HepG2 (cell line): ENCODE results near the gene CSDE1. TPM values are rescaled to one million over a fixed set of nuclear protein-coding genes. Genes with fewer than 3 reads are reported as not detected.

Experiments
- ASH2L ChIP-seq: fragments of 300-600, 200-600 bp; sonication (generic); IDR thresholded peaks from 2 replicates; pipeline ENCODE4 v1.7.0; 2017; ENCODE audit warnings: low read depth, mild to moderate bottlenecking, moderate library complexity, mixed read lengths, low read length; ENCODE audit not compliant: insufficient read length
- IKZF1 ChIP-seq: fragments of 450-650 bp; IDR thresholded peaks from 2 replicates; pipeline ENCODE4 v1.7.1; 2016
- MEIS2 ChIP-seq: sonication (generic); formaldehyde crosslinking; IDR thresholded peaks from 2 replicates; pipeline ENCODE4 v1.9.0; 2021; ENCODE audit warnings: mild to moderate bottlenecking, missing genetic modification reagents
- SIN3A ChIP-seq: IDR thresholded peaks from 2 replicates; pipeline ENCODE4 v1.6.1; 2011; ENCODE audit warnings: low read depth, mild to moderate bottlenecking, control low read depth, low read length, borderline replicate concordance
- THAP11 ChIP-seq: IDR thresholded peaks from 2 replicates; pipeline ENCODE4 v1.6.1; 2016; ENCODE audit warnings: missing biosample characterization, missing genetic modification reagents
- ZBED4 ChIP-seq: sonication (generic); formaldehyde crosslinking; IDR thresholded peaks from 2 replicates; pipeline ENCODE4 v1.4.0; 2020; ENCODE audit warnings: missing genetic modification reagents, borderline replicate concordance
- ZEB1 ChIP-seq: IDR thresholded peaks from 2 replicates; pipeline ENCODE4 v1.6.1; 2012; ENCODE audit warnings: mild to moderate bottlenecking, low read depth, inconsistent platforms; ENCODE audit not compliant: insufficient replicate concordance
- ZFP36L1 ChIP-seq: sonication (generic); formaldehyde crosslinking; IDR thresholded peaks from 2 replicates; pipeline ENCODE4 v1.8.0; 2022; ENCODE audit warnings: mild to moderate bottlenecking, missing genetic modification reagents, moderate library complexity
- ZNF24 ChIP-seq: fragments of 450-650 bp; IDR thresholded peaks from 2 replicates; pipeline ENCODE4 v1.6.1; 2017; ENCODE audit warnings: antibody characterized with exemption, mild to moderate bottlenecking
- ZNF274 ChIP-seq: sonication (generic); formaldehyde crosslinking; IDR thresholded peaks from 2 replicates; pipeline ENCODE4 v1.5.1; 2020; ENCODE audit warnings: mild to moderate bottlenecking, missing genetic modification reagents
- ZNF563 ChIP-seq: sonication (generic); formaldehyde crosslinking; IDR thresholded peaks from 2 replicates; pipeline ENCODE4 v1.8.0; 2022; ENCODE audit warnings: mild to moderate bottlenecking, moderate library complexity, missing genetic modification reagents
- ZNF772 ChIP-seq: sonication (generic); formaldehyde crosslinking; IDR thresholded peaks from 2 replicates; pipeline ENCODE4 v1.5.0; 2020; ENCODE audit warnings: mild to moderate bottlenecking, missing genetic modification reagents
- polyA plus RNA-seq, 8 experiments: library from polyadenylated mRNA; depleted of rRNA in 3 of 8; stranded (reverse) in 7 of 8; unstranded in 1 of 8; fragments of >200 nt; fragmentation: Illumina TruSeq in 4 of 8; extraction: Trizol in 4 of 8; gene quantifications; 2 replicates each; pipeline versions ENCODE4 v1.2.1 to v1.2.3, GENCODE V29; 2011 to 2016; ENCODE audit warnings: low read depth in 4 of 8, missing spikeins in 1 of 8, mixed read lengths in 1 of 8; ENCODE audit not compliant: insufficient read depth in 1 of 8
- total RNA-seq, 5 experiments: library from RNA; depleted of rRNA; stranded (reverse); fragments of >200 nt; fragmentation: Illumina TruSeq; extraction: Trizol; gene quantifications; 2 replicates each; pipeline ENCODE4 v1.2.3, GENCODE V29; 2016; ENCODE audit warnings: low read depth in 1 of 5
- TF ChIP-seq, protein P1 (sequence below): sonication (generic); formaldehyde crosslinking; IDR thresholded peaks from 2 replicates; pipeline ENCODE4 v1.5.1; 2020; ENCODE audit warnings: mild to moderate bottlenecking, missing genetic modification reagents, moderate library complexity
- TF ChIP-seq, protein P2 (sequence below): sonication (generic); formaldehyde crosslinking; IDR thresholded peaks from 2 replicates; pipeline ENCODE4 v1.5.1; 2020; ENCODE audit warnings: mild to moderate bottlenecking, missing genetic modification reagents
- TF ChIP-seq, protein P3 (sequence below): IDR thresholded peaks from 2 replicates; pipeline ENCODE4 v1.6.1; 2016; ENCODE audit warnings: low read depth

Gene CSDE1
- total and polyA plus RNA-seq, 2 of the 13 experiments (the other 11 are each of a cell fraction or from before 2014, with no cell fraction given), result 150 to 313 TPM

GRCh38 chr1:114757455-114758255 lies at the start of gene CSDE1 (continued):
- TF ChIP-seq, protein P1, sequence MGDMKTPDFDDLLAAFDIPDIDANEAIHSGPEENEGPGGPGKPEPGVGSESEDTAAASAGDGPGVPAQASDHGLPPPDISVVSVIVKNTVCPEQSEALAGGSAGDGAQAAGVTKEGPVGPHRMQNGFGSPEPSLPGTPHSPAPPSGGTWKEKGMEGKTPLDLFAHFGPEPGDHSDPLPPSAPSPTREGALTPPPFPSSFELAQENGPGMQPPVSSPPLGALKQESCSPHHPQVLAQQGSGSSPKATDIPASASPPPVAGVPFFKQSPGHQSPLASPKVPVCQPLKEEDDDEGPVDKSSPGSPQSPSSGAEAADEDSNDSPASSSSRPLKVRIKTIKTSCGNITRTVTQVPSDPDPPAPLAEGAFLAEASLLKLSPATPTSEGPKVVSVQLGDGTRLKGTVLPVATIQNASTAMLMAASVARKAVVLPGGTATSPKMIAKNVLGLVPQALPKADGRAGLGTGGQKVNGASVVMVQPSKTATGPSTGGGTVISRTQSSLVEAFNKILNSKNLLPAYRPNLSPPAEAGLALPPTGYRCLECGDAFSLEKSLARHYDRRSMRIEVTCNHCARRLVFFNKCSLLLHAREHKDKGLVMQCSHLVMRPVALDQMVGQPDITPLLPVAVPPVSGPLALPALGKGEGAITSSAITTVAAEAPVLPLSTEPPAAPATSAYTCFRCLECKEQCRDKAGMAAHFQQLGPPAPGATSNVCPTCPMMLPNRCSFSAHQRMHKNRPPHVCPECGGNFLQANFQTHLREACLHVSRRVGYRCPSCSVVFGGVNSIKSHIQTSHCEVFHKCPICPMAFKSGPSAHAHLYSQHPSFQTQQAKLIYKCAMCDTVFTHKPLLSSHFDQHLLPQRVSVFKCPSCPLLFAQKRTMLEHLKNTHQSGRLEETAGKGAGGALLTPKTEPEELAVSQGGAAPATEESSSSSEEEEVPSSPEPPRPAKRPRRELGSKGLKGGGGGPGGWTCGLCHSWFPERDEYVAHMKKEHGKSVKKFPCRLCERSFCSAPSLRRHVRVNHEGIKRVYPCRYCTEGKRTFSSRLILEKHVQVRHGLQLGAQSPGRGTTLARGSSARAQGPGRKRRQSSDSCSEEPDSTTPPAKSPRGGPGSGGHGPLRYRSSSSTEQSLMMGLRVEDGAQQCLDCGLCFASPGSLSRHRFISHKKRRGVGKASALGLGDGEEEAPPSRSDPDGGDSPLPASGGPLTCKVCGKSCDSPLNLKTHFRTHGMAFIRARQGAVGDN (CRISPR knock-in tag), result peak; percentile 83
- no peak for TF ChIP-seq ZNF24
- TF ChIP-seq THAP11 (CRISPR knock-in tag), result peak; percentile 96
- TF ChIP-seq ZNF563 (CRISPR knock-in tag), result 0 out of 2 replicates have a peak, but pooled peaks have one; percentile 64
- TF ChIP-seq, protein P2, sequence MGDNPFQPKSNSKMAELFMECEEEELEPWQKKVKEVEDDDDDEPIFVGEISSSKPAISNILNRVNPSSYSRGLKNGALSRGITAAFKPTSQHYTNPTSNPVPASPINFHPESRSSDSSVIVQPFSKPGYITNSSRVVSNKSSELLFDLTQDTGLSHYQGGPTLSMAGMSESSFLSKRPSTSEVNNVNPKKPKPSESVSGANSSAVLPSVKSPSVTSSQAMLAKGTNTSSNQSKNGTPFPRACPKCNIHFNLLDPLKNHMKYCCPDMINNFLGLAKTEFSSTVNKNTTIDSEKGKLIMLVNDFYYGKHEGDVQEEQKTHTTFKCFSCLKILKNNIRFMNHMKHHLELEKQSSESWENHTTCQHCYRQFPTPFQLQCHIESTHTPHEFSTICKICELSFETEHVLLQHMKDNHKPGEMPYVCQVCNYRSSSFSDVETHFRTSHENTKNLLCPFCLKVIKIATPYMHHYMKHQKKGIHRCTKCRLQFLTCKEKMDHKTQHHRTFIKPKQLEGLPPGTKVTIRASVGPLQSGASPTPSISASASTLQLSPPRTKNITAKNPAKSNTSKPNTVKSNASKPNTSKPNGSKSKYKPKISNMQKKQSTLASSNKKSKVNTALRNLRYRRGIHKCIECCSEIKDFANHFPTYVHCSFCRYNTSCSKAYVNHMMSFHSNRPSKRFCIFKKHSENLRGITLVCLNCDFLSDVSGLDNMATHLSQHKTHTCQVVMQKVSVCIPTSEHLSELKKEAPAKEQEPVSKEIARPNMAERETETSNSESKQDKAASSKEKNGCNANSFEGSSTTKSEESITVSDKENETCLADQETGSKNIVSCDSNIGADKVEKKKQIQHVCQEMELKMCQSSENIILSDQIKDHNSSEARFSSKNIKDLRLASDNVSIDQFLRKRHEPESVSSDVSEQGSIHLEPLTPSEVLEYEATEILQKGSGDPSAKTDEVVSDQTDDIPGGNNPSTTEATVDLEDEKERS (CRISPR knock-in tag), result peak; percentile 86
- no peak for TF ChIP-seq IKZF1
- peak; percentile 94 for TF ChIP-seq ASH2L
- peak; percentile 65; the same call in 1 of the 2 replicates for TF ChIP-seq ZFP36L1 (CRISPR knock-in tag)
- TF ChIP-seq, protein P3, sequence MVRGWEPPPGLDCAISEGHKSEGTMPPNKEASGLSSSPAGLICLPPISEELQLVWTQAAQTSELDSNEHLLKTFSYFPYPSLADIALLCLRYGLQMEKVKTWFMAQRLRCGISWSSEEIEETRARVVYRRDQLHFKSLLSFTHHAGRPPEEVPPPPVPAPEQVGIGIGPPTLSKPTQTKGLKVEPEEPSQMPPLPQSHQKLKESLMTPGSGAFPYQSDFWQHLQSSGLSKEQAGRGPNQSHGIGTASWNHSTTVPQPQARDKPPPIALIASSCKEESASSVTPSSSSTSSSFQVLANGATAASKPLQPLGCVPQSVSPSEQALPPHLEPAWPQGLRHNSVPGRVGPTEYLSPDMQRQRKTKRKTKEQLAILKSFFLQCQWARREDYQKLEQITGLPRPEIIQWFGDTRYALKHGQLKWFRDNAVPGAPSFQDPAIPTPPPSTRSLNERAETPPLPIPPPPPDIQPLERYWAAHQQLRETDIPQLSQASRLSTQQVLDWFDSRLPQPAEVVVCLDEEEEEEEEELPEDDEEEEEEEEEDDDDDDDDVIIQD (CRISPR knock-in tag), result peak; percentile 53; the same call in 1 of the 2 replicates
- peak; percentile 9; the same call in 1 of the 2 replicates for TF ChIP-seq MEIS2 (CRISPR knock-in tag)
- TF ChIP-seq ZNF772 (CRISPR knock-in tag), result no peak; the same call in 1 of the 2 replicates
- peak; percentile 27; the same call in 1 of the 2 replicates for TF ChIP-seq SIN3A
- no peak for TF ChIP-seq ZEB1
- TF ChIP-seq ZBED4 (CRISPR knock-in tag), result no peak
- TF ChIP-seq ZNF274 (CRISPR knock-in tag), result peak; percentile 85; the same call in 1 of the 2 replicates
